ENCODE results near the gene GABRB2.

DNA sequence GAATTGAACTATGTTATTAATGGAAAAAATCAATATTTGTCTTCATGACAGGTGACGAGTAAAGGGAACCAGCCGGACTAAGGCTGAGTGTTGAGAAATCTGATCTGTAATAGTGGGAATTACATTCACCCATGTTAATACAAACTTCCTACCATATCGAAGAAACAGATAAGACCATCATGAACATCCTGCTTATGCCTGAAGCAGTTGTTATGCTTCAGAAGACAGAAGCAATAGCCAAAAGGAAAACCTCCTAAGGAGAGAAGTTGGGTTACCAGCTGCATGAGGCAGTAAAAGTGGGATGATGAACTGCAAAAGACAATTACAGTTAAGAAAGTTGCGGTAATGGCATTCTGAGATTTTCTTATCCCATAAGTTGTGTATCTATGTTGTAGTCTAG lies 281.5 kb downstream of the GABRB2 start:
- no peak for TF ChIP-seq FOXA1 (IDR thresholded peaks at IDR 0.05)
- no peak for TF ChIP-seq SUZ12 (IDR thresholded peaks at IDR 0.05)
- TF ChIP-seq SP1 (IDR thresholded peaks at IDR 0.05): no peak
